GM23248 (cell line): ENCODE results near the gene SUSD6.

Experiments
- EZH2 ChIP-seq: fragments of 200-600 bp; sonication (generic); IDR thresholded peaks from 2 replicates; pipeline ENCODE4 v1.6.1; 2018; ENCODE audit warnings: antibody characterized with exemption, mild to moderate bottlenecking; ENCODE audit not compliant: insufficient read depth, poor library complexity, severe bottlenecking
- EZH2phosphoT487 ChIP-seq: fragments of 200-600 bp; sonication (generic); IDR thresholded peaks from 2 replicates; pipeline ENCODE4 v1.6.1; 2018; ENCODE audit warnings: antibody characterized with exemption, moderate library complexity, mild to moderate bottlenecking, low read depth; ENCODE audit not compliant: insufficient read depth

DNA sequence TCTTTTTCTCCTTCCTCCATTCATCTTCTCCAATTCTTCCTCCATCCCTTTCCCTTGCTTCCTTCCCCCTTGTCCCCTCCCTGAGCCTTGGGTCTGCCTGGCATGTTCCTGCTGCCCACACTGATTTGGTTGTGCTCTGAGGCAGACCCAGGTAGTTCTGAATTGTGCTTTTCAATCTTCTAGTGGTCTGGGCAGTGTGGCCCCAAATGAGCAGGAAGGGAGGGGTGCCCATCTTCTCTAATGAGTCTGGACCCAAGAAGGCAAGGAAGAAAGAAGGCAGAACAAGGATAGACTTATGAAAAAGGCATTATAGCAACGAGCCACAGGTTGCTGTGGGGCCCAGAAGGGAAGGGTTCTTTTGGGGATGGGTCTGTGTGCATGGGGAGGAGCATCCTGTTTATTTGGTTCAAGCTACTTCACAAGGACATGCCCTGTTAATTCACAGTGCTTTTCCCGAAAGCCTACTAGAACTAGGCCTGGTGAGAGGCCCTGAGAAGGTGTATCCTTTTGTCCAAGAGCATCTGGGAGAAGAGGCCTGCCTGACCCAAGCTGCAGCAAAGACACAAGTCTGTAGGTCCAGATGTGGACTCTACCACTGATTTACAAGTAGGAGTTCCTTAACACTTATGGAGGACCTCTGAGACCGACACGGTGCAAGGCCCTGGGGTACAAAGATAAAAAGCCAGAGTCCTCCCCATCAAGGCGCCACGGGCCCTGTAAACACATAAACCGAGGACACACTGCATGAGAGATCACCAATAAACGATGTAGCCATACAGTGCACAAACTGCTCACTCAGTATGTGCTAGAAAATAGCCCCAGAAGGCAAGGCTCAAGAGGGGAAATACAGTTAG, 1.1 kb upstream of the SUSD6 start:
- no peak for TF ChIP-seq EZH2
- no peak for TF ChIP-seq EZH2phosphoT487
